Right atrium auricular region (tissue), 2 donors: ENCODE data around the gene LLGL1. TPM values are rescaled to one million over a fixed set of nuclear protein-coding genes. Genes with fewer than 3 reads are reported as not detected.
A peak's percentile ranks its signal among the peaks of the same experiment; 100 is the strongest.

Experiments used
- DNase-seq: peaks from one replicate; pipeline ENCODE4 v3.0.0-alpha.2; 2019; ENCODE audit warnings: low spot score
- H3K27ac ChIP-seq, 2 donors: fragments of 200-600 bp; sonication (generic); 1 replicate in 1 of 2; 2 replicates in 1 of 2; pipeline ENCODE4 v1.5.1; 2016 to 2019
- H3K27me3 ChIP-seq, 2 donors: fragments of 200-600 bp; sonication (generic); one replicate each; pipeline versions ENCODE4 v1.5.1 to v1.6.0; 2017 to 2019
- H3K36me3 ChIP-seq: fragments of 200-600 bp; sonication (generic); one replicate; pipeline ENCODE4 v1.5.1; 2016
- H3K4me1 ChIP-seq, 2 donors: fragments of 200-600 bp; sonication (generic); one replicate each; pipeline versions ENCODE4 v1.5.1 to v1.6.0; 2017 to 2019
- H3K4me3 ChIP-seq, 2 donors: fragments of 200-600 bp; sonication (generic); 1 replicate in 1 of 2; 2 replicates in 1 of 2; pipeline ENCODE4 v1.5.1; 2017 to 2019; ENCODE audit warnings: mild to moderate bottlenecking in 1 of 2, moderate library complexity in 1 of 2
- H3K9me3 ChIP-seq, 2 donors: fragments of 200-600 bp; sonication (generic); one replicate each; pipeline ENCODE4 v1.5.1; 2019
- CTCF ChIP-seq, 2 donors: fragments of 200-600 bp; sonication (generic); IDR thresholded peaks; one replicate each; pipeline ENCODE4 v1.5.1; 2019; ENCODE audit warnings: antibody characterized with exemption in 2 of 2
- total RNA-seq, 2 donors: library from RNA; depleted of rRNA; stranded (reverse); fragments of >200 nt; gene quantifications; one replicate each; pipeline ENCODE4 v1.1.0, GENCODE V29; 2016

LLGL1 gene
- total RNA-seq, 2 donors from 2014 or later = 12.6 to 16.7 TPM

GRCh38 chr17:18224387-18225120 lies 881 bp upstream of the LLGL1 start:
- Histone ChIP-seq H3K9me3 (no peaks in the 10 kb centered on the region), H3K27ac (peak overlapping the region; percentile 51 to 73), H3K36me3 (no peaks in the 10 kb centered on the region), H3K4me1 (peaks cover 0 to 22% of the 10 kb centered on the region in 2 donors), H3K27me3 (no peaks in the 10 kb centered on the region), H3K4me3 (peak overlapping the region; percentile 25 to 46)
- TF ChIP-seq CTCF (IDR thresholded peaks at IDR 0.05) = no peak
- peak; percentile 63 for DNase-seq

- Histone ChIP-seq H3K27me3 (no peaks in the 10 kb centered on the region), H3K4me1 (peaks cover 0 to 22% of the 10 kb centered on the region in 2 donors), H3K36me3 (no peaks in the 10 kb centered on the region), H3K9me3 (no peaks in the 10 kb centered on the region), H3K4me3 (peak overlapping the region; percentile 62 to 69), H3K27ac (peak overlapping the region; percentile 23 to 63)
- TF ChIP-seq CTCF (IDR thresholded peaks at IDR 0.05) = no peak
- no peak for DNase-seq
Observed at GRCh38 chr17:18225642-18226283, 328 bp downstream of the LLGL1 start.

- H3K9me3 ChIP-seq = no peaks in the 10 kb centered on the region
- H3K4me3 ChIP-seq = peak overlapping the region; percentile 62 to 69
- peaks cover 0 to 22% of the 10 kb centered on the region in 2 donors for H3K4me1 ChIP-seq
- no peak for TF ChIP-seq CTCF (IDR thresholded peaks at IDR 0.05)
- H3K36me3 ChIP-seq = no peaks in the 10 kb centered on the region
- no peak for DNase-seq
- no peaks in the 10 kb centered on the region for H3K27me3 ChIP-seq
- H3K27ac ChIP-seq = peak overlapping the region in 1 of 2 donors; percentile 63
Observed at GRCh38 chr17:18226284-18226945, 980 bp downstream of the LLGL1 start.

GRCh38 chr17:18227635-18228034 lies 2.2 kb downstream of the LLGL1 start:
- TF ChIP-seq CTCF (IDR thresholded peaks at IDR 0.05) = no peak
- H3K9me3 ChIP-seq = no peaks in the 10 kb centered on the region
- no peak overlapping the region for H3K4me3 ChIP-seq
- DNase-seq = no peak
- H3K4me1 ChIP-seq = peaks cover 0 to 22% of the 10 kb centered on the region in 2 donors
- no peak overlapping the region for H3K27ac ChIP-seq
- H3K36me3 ChIP-seq = no peaks in the 10 kb centered on the region
- no peaks in the 10 kb centered on the region for H3K27me3 ChIP-seq

- H3K9me3 ChIP-seq = no peaks in the 10 kb centered on the region
- no peak for DNase-seq
- no peak overlapping the region for H3K4me3 ChIP-seq
- H3K36me3 ChIP-seq = no peaks in the 10 kb centered on the region
- no peaks in the 10 kb centered on the region for H3K27me3 ChIP-seq
- no peak for TF ChIP-seq CTCF (IDR thresholded peaks at IDR 0.05)
- peaks cover 0 to 22% of the 10 kb centered on the region in 2 donors for H3K4me1 ChIP-seq
- H3K27ac ChIP-seq = no peak overlapping the region
Observed at GRCh38 chr17:18228176-18228682, 2.8 kb downstream of the LLGL1 start.
